ENCODE measurements around the gene TSEN34.

- TF ChIP-seq CTCF (IDR thresholded peaks at IDR 0.05), result no peak
- TF ChIP-seq POLR2A (IDR thresholded peaks at IDR 0.05), result no peak
Observed at GRCh38 chr19:54186934-54187381, 4.2 kb upstream of the TSEN34 start.

Measured in stomach (tissue), 4 donors.